ENCODE results near the gene ATP2C2.

DNA sequence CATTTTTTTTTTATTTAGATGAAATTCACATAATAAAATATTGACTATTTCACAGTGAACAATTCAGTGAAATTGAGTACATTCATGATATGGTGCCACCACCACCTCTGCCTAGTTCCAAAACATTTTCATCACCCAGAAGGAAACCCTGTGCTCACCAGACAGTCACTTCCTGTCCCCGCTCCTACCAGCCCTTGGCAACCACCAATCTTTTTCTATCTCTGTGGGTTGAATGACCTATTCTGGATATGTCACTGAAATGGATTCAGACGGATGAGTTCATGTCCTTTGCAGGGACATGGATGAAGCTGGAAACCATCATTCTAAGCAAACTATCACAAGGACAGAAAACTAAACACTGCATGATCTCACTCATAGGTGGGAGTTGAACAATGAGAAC is 40.5 kb downstream of the ATP2C2 start:
- TF ChIP-seq, protein P1, sequence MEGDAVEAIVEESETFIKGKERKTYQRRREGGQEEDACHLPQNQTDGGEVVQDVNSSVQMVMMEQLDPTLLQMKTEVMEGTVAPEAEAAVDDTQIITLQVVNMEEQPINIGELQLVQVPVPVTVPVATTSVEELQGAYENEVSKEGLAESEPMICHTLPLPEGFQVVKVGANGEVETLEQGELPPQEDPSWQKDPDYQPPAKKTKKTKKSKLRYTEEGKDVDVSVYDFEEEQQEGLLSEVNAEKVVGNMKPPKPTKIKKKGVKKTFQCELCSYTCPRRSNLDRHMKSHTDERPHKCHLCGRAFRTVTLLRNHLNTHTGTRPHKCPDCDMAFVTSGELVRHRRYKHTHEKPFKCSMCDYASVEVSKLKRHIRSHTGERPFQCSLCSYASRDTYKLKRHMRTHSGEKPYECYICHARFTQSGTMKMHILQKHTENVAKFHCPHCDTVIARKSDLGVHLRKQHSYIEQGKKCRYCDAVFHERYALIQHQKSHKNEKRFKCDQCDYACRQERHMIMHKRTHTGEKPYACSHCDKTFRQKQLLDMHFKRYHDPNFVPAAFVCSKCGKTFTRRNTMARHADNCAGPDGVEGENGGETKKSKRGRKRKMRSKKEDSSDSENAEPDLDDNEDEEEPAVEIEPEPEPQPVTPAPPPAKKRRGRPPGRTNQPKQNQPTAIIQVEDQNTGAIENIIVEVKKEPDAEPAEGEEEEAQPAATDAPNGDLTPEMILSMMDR (conservative IDR thresholded peaks at IDR 0.05) = no peak
- no peak for TF ChIP-seq ZFX (IDR thresholded peaks at IDR 0.05)

Measured in C4-2B (cell line).